Measurements from ENCODE around the gene IGF2BP2. TPM values are rescaled to one million over a fixed set of nuclear protein-coding genes. Genes with fewer than 3 reads are reported as not detected.

Gene IGF2BP2
- total RNA-seq, 1 experiment from 2014 or later = 133 TPM

- TF ChIP-seq CTCF (IDR thresholded peaks at IDR 0.05) (no peak), FOXP4 (CRISPR knock-in tag; IDR thresholded peaks at IDR 0.05) (no peak), ZMAT4 (CRISPR knock-in tag; IDR thresholded peaks at IDR 0.05) (no peak), CREM (CRISPR knock-in tag; IDR thresholded peaks at IDR 0.05) (no peak), FOXP1 (CRISPR knock-in tag; IDR thresholded peaks at IDR 0.05; ENCODE audit: borderline replicate concordance) (no peak), STAT6 (CRISPR knock-in tag; conservative IDR thresholded peaks at IDR 0.05; ENCODE audit: low read depth) (no peak), NR1H2 (CRISPR knock-in tag; IDR thresholded peaks at IDR 0.05) (no peak), ZNF416 (CRISPR knock-in tag; IDR thresholded peaks at IDR 0.05) (no peak), ZNF671 (CRISPR knock-in tag; IDR thresholded peaks at IDR 0.05) (no peak)
Measured at GRCh38 chr3:185827595-185828344, 2.9 kb upstream of the IGF2BP2 start (continued).

- Mint-ChIP-seq H3K36me3 (peaks cover 44% of the 10 kb centered on the region), H3K27ac (0 out of 2 replicates have a peak overlapping the region, but pooled peaks have one; percentile 7), H3K27me3 (ENCODE audit: low read depth) (peaks cover 26% of the 10 kb centered on the region), H3K4me1 (peaks cover 30% of the 10 kb centered on the region), H3K9me3 (peaks cover 40% of the 10 kb centered on the region), H3K4me3 (peak overlapping the region; percentile 72)
- ATAC-seq = peak; percentile 46
- POLR2A ChIA-PET = no interaction called here
- peak; percentile 70 for DNase-seq (ENCODE audit: low spot score)
- CTCF ChIA-PET = interaction anchor here (0.6 to 0.7 kb wide), 2 partner anchors 57 to 165 kb away, joined by 3 read pairs; no protein-coding TSS in a partner anchor
- TF ChIP-seq NR2C2 (CRISPR knock-in tag; IDR thresholded peaks at IDR 0.05) = no peak
- no peak for TF ChIP-seq PRRX2 (CRISPR knock-in tag; IDR thresholded peaks at IDR 0.05)
- TF ChIP-seq ZNF512 (CRISPR knock-in tag; IDR thresholded peaks at IDR 0.05; ENCODE audit: borderline replicate concordance) = no peak
- peak; percentile 35; the same call in 1 of the 2 replicates for TF ChIP-seq NFYB (CRISPR knock-in tag; conservative IDR thresholded peaks at IDR 0.05; ENCODE audit: low read depth)
- peak; percentile 17; the same call in 1 of the 2 replicates for TF ChIP-seq GABPB1 (CRISPR knock-in tag; IDR thresholded peaks at IDR 0.05)
- peak; percentile 84 for TF ChIP-seq NFE2L1 (CRISPR knock-in tag; IDR thresholded peaks at IDR 0.05)
- no peak for TF ChIP-seq GRHL2 (CRISPR knock-in tag; IDR thresholded peaks at IDR 0.05; ENCODE audit: insufficient replicate concordance, severe bottlenecking)
- TF ChIP-seq TCF7 (CRISPR knock-in tag; IDR thresholded peaks at IDR 0.05; ENCODE audit: low read depth) = 0 out of 2 replicates have a peak, but pooled peaks have one; percentile 85
- TF ChIP-seq ZBTB43 (CRISPR knock-in tag; IDR thresholded peaks at IDR 0.05) = peak; percentile 81; the same call in 1 of the 2 replicates
- TF ChIP-seq CBFB (CRISPR knock-in tag; IDR thresholded peaks at IDR 0.05; ENCODE audit: low read depth) = no peak
- no peak for TF ChIP-seq IRF1 (CRISPR knock-in tag; IDR thresholded peaks at IDR 0.05)
- peak; percentile 55 for TF ChIP-seq SMAD4 (CRISPR knock-in tag; IDR thresholded peaks at IDR 0.05)
Measured at GRCh38 chr3:185825639-185826481, 1.0 kb upstream of the IGF2BP2 start.

Measured in WTC11 (cell line).